WTC11 (cell line): Measurements from ENCODE around the gene DNM3. TPM values are rescaled to one million over a fixed set of nuclear protein-coding genes. Genes with fewer than 3 reads are reported as not detected.

Source experiments
- ATAC-seq: fragments of 200-7000 bp; cut with Tn5 transposase; 2 replicates; pipeline ENCODE4 v1.10.0; 2021; ENCODE audit warnings: mild to moderate bottlenecking, moderate library complexity
- CTCF ChIA-PET: fragments of 300-600 bp; sonication (Branson Sonifier 250); formaldehyde crosslinking; loops from one replicate; lab custom pipeline; 2021; ENCODE audit warnings: antibody characterized with exemption; lab: Charles Lee
- POLR2A ChIA-PET: fragments of 350-600 bp; sonication (Branson Sonifier 250); formaldehyde crosslinking; loops from one replicate; lab custom pipeline; 2021; ENCODE audit warnings: antibody characterized with exemption; lab: Charles Lee
- DNase-seq: peaks from one replicate; pipeline ENCODE4 v3.0.0; 2021; ENCODE audit warnings: low spot score
- H3K27ac Mint-ChIP-seq: 2 replicates; pipeline ENCODE4 v1.8.0; 2021; ENCODE audit warnings: mixed read lengths
- H3K27me3 Mint-ChIP-seq: 2 replicates; pipeline ENCODE4 v1.8.0; 2021; ENCODE audit warnings: low read depth, mild to moderate bottlenecking, moderate library complexity, mixed read lengths
- H3K36me3 Mint-ChIP-seq: 2 replicates; pipeline ENCODE4 v1.8.0; 2021; ENCODE audit warnings: mixed read lengths
- H3K4me1 Mint-ChIP-seq: 2 replicates; pipeline ENCODE4 v1.8.0; 2022; ENCODE audit warnings: mixed read lengths
- H3K4me3 Mint-ChIP-seq: 2 replicates; pipeline ENCODE4 v1.8.0; 2021; ENCODE audit warnings: mild to moderate bottlenecking, moderate library complexity, mixed read lengths
- H3K9me3 Mint-ChIP-seq: 2 replicates; pipeline ENCODE4 v1.8.0; 2021; ENCODE audit warnings: mixed read lengths
- EMX1 ChIP-seq: fragments of 250-450 bp; sonication (Bioruptor Pico); IDR thresholded peaks from 2 replicates; pipeline ENCODE4 v1.8.0; 2021; ENCODE audit warnings: mild to moderate bottlenecking
- ETV6 ChIP-seq: sonication (generic); formaldehyde crosslinking; IDR thresholded peaks from 2 replicates; pipeline ENCODE4 v1.8.1; 2022; ENCODE audit warnings: mild to moderate bottlenecking, missing genetic modification reagents
- GABPB1 ChIP-seq: sonication (generic); formaldehyde crosslinking; IDR thresholded peaks from 2 replicates; pipeline ENCODE4 v1.8.1; 2023; ENCODE audit warnings: mild to moderate bottlenecking, missing genetic modification reagents
- HMGA2 ChIP-seq: fragments of 250-450 bp; sonication (Bioruptor Pico); IDR thresholded peaks from 2 replicates; pipeline ENCODE4 v1.4.0; 2021; ENCODE audit warnings: mild to moderate bottlenecking, moderate library complexity
- NFYB ChIP-seq: sonication (generic); formaldehyde crosslinking; conservative IDR thresholded peaks from 2 replicates; pipeline ENCODE4 v1.8.0; 2022; ENCODE audit warnings: low read depth, missing genetic modification reagents
- NR1H2 ChIP-seq: sonication (generic); formaldehyde crosslinking; IDR thresholded peaks from 2 replicates; pipeline ENCODE4 v1.9.0; 2021; ENCODE audit warnings: mild to moderate bottlenecking, moderate library complexity, missing genetic modification reagents
- OVOL2 ChIP-seq: fragments of 250-450 bp; sonication (Bioruptor Pico); IDR thresholded peaks from 2 replicates; pipeline ENCODE4 v1.9.0; 2021; ENCODE audit warnings: mild to moderate bottlenecking, borderline replicate concordance
- SOX15 ChIP-seq: fragments of 250-450 bp; sonication (Bioruptor Pico); IDR thresholded peaks from 2 replicates; pipeline ENCODE4 v1.9.0; 2021; ENCODE audit warnings: mild to moderate bottlenecking
- ZNF317 ChIP-seq: sonication (generic); formaldehyde crosslinking; IDR thresholded peaks from 2 replicates; pipeline ENCODE4 v1.8.1; 2023; ENCODE audit warnings: low read depth, mild to moderate bottlenecking, moderate library complexity, missing genetic modification reagents, borderline replicate concordance
- ZNF423 ChIP-seq: fragments of 250-450 bp; sonication (Bioruptor Pico); IDR thresholded peaks from 2 replicates; pipeline ENCODE4 v2.1.2; 2022; ENCODE audit warnings: mild to moderate bottlenecking, moderate library complexity
- total RNA-seq: library from RNA; stranded (reverse); gene quantifications from 3 replicates; pipeline ENCODE4 v1.2.3, GENCODE V29; 2021
- TF ChIP-seq, protein P1 (sequence below): fragments of 250-450 bp; sonication (Bioruptor Pico); IDR thresholded peaks from 2 replicates; pipeline ENCODE4 v1.9.0; 2021; ENCODE audit warnings: mild to moderate bottlenecking
- TF ChIP-seq, protein P2 (sequence below): sonication (generic); formaldehyde crosslinking; IDR thresholded peaks from 2 replicates; pipeline ENCODE4 v1.8.1; 2022; ENCODE audit warnings: mild to moderate bottlenecking, moderate library complexity, missing genetic modification reagents
- TF ChIP-seq, protein P3 (sequence below): fragments of 250-450 bp; sonication (Bioruptor Pico); conservative IDR thresholded peaks from 2 replicates; pipeline ENCODE4 v1.9.0; 2021; ENCODE audit warnings: mild to moderate bottlenecking
- TF ChIP-seq, protein P4 (sequence below): sonication (generic); formaldehyde crosslinking; IDR thresholded peaks from 2 replicates; pipeline ENCODE4 v1.8.1; 2023; ENCODE audit warnings: mild to moderate bottlenecking, moderate library complexity, missing genetic modification reagents
- TF ChIP-seq, protein P5 (sequence below): sonication (generic); formaldehyde crosslinking; IDR thresholded peaks from 2 replicates; pipeline ENCODE4 v1.8.0; 2023; ENCODE audit warnings: mild to moderate bottlenecking, missing genetic modification reagents
- TF ChIP-seq, protein P6 (sequence below): sonication (generic); formaldehyde crosslinking; IDR thresholded peaks from 2 replicates; pipeline ENCODE4 v1.8.1; 2023; ENCODE audit warnings: mild to moderate bottlenecking, missing genetic modification reagents, moderate library complexity
- TF ChIP-seq, protein P7 (sequence below): fragments of 250-450 bp; sonication (Bioruptor Pico); IDR thresholded peaks from 2 replicates; pipeline ENCODE4 v1.9.0; 2021; ENCODE audit warnings: mild to moderate bottlenecking

The DNM3 gene
- total RNA-seq, 1 experiment from 2014 or later: 1.9 TPM

DNA sequence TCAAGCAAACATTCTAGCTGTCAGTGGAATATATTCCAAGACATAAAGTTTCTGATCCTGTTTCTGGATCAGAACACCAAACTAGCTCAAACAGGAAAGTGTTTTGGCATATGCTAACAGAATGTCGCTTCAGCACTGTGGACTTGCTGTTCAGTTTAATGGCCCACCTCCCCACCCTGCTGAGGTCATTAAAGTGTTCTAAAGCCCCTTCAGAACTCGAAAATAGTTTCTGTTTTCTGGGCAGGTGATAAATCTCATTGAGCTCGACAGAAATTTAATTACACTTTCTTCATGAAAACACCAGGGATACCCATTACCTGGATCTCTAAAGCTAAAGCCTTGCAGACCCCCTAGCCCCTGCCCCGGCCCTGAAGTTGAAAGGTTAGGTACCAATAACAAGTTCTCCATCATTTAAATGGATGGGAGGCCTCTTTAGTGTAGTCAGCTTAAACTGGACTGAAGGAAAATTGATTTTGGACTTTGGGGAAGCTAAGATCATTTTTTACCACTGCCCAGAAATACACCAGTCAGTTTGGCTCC is 575.3 kb downstream of the DNM3 start (continued):
- TF ChIP-seq ZNF317 (no peak), NR1H2 (CRISPR knock-in tag) (no peak), OVOL2 (no peak), HMGA2 (CRISPR knock-in tag) (no peak), ZNF423 (no peak)
- TF ChIP-seq, protein P1, sequence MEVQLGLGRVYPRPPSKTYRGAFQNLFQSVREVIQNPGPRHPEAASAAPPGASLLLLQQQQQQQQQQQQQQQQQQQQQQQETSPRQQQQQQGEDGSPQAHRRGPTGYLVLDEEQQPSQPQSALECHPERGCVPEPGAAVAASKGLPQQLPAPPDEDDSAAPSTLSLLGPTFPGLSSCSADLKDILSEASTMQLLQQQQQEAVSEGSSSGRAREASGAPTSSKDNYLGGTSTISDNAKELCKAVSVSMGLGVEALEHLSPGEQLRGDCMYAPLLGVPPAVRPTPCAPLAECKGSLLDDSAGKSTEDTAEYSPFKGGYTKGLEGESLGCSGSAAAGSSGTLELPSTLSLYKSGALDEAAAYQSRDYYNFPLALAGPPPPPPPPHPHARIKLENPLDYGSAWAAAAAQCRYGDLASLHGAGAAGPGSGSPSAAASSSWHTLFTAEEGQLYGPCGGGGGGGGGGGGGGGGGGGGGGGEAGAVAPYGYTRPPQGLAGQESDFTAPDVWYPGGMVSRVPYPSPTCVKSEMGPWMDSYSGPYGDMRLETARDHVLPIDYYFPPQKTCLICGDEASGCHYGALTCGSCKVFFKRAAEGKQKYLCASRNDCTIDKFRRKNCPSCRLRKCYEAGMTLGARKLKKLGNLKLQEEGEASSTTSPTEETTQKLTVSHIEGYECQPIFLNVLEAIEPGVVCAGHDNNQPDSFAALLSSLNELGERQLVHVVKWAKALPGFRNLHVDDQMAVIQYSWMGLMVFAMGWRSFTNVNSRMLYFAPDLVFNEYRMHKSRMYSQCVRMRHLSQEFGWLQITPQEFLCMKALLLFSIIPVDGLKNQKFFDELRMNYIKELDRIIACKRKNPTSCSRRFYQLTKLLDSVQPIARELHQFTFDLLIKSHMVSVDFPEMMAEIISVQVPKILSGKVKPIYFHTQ (CRISPR knock-in tag): no peak
- TF ChIP-seq, protein P2, sequence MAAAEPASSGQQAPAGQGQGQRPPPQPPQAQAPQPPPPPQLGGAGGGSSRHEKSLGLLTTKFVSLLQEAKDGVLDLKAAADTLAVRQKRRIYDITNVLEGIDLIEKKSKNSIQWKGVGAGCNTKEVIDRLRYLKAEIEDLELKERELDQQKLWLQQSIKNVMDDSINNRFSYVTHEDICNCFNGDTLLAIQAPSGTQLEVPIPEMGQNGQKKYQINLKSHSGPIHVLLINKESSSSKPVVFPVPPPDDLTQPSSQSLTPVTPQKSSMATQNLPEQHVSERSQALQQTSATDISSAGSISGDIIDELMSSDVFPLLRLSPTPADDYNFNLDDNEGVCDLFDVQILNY: no peak
- TF ChIP-seq, protein P3, sequence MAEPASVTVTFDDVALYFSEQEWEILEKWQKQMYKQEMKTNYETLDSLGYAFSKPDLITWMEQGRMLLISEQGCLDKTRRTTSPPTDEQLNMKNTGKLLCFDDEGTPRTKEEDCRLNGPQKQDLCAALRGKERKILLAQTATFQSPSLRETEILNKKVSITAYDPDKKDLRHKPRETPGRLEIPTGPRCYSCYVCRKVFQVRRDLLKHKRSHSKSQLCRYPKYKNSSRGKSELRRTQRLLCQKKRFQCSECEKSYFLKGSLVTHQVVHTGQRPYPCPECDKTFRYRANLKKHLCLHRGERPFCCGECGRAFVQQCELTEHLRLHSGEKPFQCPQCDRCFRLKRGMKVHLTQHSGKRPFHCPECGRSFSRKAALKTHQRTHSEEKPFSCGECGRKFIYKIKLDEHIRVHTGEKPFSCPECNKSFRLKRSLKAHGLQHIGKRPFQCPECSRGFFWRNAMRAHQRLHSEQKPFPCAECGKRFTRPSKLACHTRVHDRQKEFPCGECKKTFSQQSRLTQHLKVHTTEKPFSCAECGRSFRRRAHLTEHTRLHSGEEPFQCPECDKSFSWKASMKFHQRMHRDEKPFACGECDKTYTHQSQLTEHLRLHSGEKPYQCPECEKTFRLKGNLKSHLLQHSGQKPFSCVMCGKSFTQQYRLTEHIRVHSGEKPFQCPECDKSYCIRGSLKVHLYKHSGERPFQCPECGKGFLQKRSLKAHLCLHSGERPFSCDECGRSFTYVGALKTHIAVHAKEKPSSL (CRISPR knock-in tag): no peak

DNA sequence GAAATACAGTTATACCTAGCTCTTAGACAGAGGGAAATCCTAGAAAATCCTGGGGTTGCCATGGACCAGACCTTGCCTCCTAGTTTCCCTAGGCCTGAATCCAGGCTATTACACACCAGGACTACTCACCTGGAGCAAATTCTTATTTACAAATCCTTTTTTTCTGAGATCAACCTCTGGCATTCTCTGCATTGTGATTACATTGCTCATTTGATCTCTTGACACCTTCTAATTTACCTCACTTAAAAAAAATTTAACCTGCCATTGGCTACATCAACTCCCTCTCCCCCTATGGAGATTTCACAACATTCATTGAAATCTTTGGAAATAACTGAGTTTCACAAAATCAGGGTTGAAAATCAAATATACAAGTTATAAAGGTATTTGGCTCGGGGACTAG is 576.3 kb downstream of the DNM3 start:
- no peaks in the 10 kb centered on the region for H3K27me3 Mint-ChIP-seq
- POLR2A ChIA-PET: interaction anchor here (0.9 kb wide), 1 partner anchor 9 kb away, joined by 3 read pairs; no protein-coding TSS in a partner anchor
- peak; percentile 62 for ATAC-seq
- H3K4me1 Mint-ChIP-seq: peaks cover 48% of the 10 kb centered on the region
- no peak overlapping the region for H3K4me3 Mint-ChIP-seq
- DNase-seq: no peak
- no peaks in the 10 kb centered on the region for H3K36me3 Mint-ChIP-seq
- CTCF ChIA-PET: interaction anchor here (0.7 to 2.8 kb wide), 5 partner anchors 15 to 415 kb away, joined by 3 to 11 read pairs (median 3); no protein-coding TSS in a partner anchor
- H3K27ac Mint-ChIP-seq: no peak overlapping the region
- H3K9me3 Mint-ChIP-seq: no peaks in the 10 kb centered on the region
- TF ChIP-seq, protein P1 (CRISPR knock-in tag): no peak
- TF ChIP-seq GABPB1 (CRISPR knock-in tag) (no peak), ZNF423 (no peak), EMX1 (CRISPR knock-in tag) (no peak), SOX15 (CRISPR knock-in tag) (no peak), ETV6 (CRISPR knock-in tag) (no peak), NFYB (CRISPR knock-in tag) (no peak)
- TF ChIP-seq, protein P4, sequence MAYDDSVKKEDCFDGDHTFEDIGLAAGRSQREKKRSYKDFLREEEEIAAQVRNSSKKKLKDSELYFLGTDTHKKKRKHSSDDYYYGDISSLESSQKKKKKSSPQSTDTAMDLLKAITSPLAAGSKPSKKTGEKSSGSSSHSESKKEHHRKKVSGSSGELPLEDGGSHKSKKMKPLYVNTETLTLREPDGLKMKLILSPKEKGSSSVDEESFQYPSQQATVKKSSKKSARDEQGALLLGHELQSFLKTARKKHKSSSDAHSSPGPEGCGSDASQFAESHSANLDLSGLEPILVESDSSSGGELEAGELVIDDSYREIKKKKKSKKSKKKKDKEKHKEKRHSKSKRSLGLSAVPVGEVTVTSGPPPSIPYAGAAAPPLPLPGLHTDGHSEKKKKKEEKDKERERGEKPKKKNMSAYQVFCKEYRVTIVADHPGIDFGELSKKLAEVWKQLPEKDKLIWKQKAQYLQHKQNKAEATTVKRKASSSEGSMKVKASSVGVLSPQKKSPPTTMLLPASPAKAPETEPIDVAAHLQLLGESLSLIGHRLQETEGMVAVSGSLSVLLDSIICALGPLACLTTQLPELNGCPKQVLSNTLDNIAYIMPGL (CRISPR knock-in tag): no peak
- TF ChIP-seq, protein P5, sequence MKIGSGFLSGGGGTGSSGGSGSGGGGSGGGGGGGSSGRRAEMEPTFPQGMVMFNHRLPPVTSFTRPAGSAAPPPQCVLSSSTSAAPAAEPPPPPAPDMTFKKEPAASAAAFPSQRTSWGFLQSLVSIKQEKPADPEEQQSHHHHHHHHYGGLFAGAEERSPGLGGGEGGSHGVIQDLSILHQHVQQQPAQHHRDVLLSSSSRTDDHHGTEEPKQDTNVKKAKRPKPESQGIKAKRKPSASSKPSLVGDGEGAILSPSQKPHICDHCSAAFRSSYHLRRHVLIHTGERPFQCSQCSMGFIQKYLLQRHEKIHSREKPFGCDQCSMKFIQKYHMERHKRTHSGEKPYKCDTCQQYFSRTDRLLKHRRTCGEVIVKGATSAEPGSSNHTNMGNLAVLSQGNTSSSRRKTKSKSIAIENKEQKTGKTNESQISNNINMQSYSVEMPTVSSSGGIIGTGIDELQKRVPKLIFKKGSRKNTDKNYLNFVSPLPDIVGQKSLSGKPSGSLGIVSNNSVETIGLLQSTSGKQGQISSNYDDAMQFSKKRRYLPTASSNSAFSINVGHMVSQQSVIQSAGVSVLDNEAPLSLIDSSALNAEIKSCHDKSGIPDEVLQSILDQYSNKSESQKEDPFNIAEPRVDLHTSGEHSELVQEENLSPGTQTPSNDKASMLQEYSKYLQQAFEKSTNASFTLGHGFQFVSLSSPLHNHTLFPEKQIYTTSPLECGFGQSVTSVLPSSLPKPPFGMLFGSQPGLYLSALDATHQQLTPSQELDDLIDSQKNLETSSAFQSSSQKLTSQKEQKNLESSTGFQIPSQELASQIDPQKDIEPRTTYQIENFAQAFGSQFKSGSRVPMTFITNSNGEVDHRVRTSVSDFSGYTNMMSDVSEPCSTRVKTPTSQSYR (CRISPR knock-in tag): no peak
- TF ChIP-seq, protein P6, sequence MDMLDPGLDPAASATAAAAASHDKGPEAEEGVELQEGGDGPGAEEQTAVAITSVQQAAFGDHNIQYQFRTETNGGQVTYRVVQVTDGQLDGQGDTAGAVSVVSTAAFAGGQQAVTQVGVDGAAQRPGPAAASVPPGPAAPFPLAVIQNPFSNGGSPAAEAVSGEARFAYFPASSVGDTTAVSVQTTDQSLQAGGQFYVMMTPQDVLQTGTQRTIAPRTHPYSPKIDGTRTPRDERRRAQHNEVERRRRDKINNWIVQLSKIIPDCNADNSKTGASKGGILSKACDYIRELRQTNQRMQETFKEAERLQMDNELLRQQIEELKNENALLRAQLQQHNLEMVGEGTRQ (CRISPR knock-in tag): no peak
- TF ChIP-seq, protein P7, sequence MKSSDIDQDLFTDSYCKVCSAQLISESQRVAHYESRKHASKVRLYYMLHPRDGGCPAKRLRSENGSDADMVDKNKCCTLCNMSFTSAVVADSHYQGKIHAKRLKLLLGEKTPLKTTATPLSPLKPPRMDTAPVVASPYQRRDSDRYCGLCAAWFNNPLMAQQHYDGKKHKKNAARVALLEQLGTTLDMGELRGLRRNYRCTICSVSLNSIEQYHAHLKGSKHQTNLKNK (CRISPR knock-in tag): no peak
- TF ChIP-seq, protein P2: no peak
